Ovary (tissue), 3 donors: Measurements from ENCODE around the gene TRIP11.

Source experiments
- POLR2A ChIP-seq: fragments of 450-650 bp; IDR thresholded peaks from one replicate; pipeline ENCODE4 v1.6.1; 2017; ENCODE audit warnings: antibody characterized with exemption, mild to moderate bottlenecking, moderate library complexity
- TF ChIP-seq, protein P1 (sequence below), 3 donors: fragments of 450-650 bp in 2 of 3; fragments of 200-600 bp in 1 of 3; IDR thresholded peaks; one replicate each; pipeline versions ENCODE4 v1.5.1 to v1.8.0; 2016 to 2022; ENCODE audit warnings: antibody characterized with exemption in 3 of 3, mild to moderate bottlenecking in 1 of 3
- donor health status: DM: no; HTN: no; CAD: no.

DNA sequence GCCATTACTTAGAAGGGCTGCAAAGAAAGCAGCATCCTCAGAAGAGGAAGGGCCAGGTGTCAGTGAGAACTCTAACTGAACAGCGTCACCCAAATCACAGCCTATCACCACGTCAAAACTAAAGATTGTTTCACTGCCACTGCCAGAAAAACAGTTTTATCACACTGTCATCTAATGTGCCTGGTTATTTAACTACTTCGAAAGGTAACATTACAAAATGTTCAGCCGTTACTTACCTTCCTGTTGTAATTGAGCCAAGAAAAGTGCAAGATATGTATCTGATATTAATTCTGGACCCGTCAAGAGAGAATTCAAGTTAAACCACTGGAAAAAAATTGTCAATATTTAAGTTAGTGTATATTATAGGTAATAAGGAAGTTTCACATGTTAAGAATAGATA is 48.6 kb upstream of the TRIP11 start:
- no peak for TF ChIP-seq POLR2A
- TF ChIP-seq, protein P1, sequence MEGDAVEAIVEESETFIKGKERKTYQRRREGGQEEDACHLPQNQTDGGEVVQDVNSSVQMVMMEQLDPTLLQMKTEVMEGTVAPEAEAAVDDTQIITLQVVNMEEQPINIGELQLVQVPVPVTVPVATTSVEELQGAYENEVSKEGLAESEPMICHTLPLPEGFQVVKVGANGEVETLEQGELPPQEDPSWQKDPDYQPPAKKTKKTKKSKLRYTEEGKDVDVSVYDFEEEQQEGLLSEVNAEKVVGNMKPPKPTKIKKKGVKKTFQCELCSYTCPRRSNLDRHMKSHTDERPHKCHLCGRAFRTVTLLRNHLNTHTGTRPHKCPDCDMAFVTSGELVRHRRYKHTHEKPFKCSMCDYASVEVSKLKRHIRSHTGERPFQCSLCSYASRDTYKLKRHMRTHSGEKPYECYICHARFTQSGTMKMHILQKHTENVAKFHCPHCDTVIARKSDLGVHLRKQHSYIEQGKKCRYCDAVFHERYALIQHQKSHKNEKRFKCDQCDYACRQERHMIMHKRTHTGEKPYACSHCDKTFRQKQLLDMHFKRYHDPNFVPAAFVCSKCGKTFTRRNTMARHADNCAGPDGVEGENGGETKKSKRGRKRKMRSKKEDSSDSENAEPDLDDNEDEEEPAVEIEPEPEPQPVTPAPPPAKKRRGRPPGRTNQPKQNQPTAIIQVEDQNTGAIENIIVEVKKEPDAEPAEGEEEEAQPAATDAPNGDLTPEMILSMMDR (IDR thresholded peaks at IDR 0.05) = no peak
